Measurements from ENCODE around the gene CMTM4.

DNA sequence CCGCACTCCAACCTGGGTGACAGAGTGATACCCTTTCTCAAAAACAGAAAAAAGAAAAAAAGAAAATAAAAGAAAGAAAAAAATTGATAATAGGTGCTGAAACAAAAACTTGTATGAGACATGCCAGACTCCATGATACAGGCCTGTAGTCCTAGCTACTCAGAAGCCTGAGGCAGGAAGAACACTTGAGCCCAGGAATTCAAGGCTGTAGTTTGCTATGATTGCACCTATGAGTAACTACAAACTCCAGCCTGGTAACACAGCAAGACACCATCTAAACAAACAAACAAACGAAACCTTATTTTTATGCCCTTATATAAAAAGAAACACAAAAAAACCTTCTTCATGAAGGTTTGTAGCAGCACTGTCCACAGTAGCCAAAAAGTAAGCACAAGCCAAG lies 5.0 kb upstream of the CMTM4 start:
- no peak for TF ChIP-seq POLR2AphosphoS5 (IDR thresholded peaks at IDR 0.05; ENCODE audit: low read depth, low read length)
- no peak for TF ChIP-seq POLR2A (IDR thresholded peaks at IDR 0.05; ENCODE audit: low read depth, low read length)
